HG02840 (cell line): Measurements from ENCODE around the gene PIK3CA.
"Not testable (repeated sequence)": the region's sequence is repeated elsewhere in the genome, so short reads cannot be mapped to it uniquely, and the experiment has no call there.

Experiments used
- ATAC-seq: cut with Tn5 transposase; IDR thresholded peaks from one replicate; pipeline ENCODE4 v1.9.1; 2021; ENCODE audit warnings: mild to moderate bottlenecking, moderate library complexity, moderate number of reproducible peaks; ENCODE audit not compliant: unreplicated experiment, low FRiP score

Gene PIK3CA

DNA sequence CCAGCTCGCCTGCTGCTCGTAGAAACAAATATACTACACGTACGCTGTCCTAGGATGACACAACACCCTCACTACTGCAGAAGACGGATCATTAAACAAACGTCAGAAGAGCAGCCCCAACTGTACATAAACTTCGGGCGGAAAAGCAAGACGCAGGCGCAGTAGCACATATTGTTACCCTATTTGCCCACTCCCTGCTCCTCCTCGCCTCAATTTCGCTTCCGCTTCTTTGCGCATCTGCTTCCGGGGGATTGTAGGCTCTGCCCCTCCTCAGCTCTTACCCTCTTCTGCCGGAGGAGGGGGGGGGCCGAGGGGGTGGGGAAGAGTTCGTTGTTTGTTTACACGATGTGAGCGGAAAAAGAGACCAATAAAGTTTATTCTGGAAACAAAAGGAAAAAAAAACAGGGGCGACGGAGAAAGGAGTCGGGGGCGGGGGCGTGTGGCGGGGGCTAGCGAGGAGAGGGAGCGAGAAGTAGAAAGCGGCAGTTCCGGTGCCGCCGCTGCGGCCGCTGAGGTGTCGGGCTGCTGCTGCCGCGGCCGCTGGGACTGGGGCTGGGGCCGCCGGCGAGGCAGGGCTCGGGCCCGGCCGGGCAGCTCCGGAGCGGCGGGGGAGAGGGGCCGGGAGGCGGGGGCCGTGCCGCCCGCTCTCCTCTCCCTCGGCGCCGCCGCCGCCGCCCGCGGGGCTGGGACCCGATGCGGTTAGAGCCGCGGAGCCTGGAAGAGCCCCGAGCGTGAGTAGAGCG is at the start of gene PIK3CA:
Gene PIK3CA (plus strand): TSS at position 485 of the 743 bp plus-strand sequence. CDS start 50,469 bp downstream, outside the sequence.
- peak; percentile 81 for ATAC-seq

DNA sequence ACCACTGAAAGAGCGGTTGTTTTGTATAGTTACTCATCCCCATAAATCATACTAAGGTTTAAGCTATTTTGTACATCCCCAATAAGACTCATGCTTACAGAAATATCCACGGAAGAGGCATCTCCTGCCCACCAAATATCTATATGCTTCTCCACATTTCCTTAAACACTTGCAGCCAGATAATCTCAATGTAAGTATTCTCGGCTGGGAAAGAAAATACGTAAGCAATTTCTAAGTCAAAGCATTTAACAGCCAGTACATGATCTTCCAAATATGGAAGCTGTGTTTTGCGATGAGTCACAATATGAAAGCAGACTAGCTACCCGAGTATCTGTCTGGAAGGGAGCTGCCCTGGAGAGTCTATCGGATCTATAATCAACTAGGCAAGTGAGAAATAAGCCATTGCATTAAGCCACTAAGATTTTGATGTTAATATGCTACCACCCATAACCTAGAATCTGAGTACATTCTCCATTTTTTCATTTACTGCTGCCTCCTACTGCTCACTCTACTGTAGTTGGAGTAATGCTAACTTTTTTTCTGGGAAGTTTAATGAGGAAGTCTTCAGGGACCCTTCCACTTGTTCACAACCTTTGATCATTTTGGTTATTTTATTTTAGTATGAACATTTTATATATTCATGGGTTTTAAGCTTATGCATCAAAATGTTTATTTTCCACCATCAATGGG is 49.6 kb upstream of the PIK3CA start:
- no peak for ATAC-seq

DNA sequence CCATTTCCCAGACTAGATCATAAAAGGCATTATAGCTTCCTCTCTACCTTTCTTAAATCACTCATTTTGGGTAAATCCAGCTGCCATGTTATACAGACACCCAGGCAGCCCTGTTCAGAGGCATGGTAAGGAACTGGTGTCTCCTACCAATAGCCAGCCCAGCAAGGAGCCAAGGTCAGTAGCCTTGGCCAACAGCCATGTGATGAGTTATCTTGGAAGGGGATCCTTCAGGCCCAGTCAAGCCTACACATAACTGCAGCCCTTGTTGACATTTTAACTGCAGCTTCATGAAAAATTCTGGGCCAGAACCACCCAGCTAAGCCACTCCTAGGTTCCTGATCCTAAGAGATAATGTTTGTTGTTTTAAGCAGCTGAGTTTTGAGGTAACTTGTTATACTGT is 47.5 kb upstream of the PIK3CA start:
- no peak for ATAC-seq

DNA sequence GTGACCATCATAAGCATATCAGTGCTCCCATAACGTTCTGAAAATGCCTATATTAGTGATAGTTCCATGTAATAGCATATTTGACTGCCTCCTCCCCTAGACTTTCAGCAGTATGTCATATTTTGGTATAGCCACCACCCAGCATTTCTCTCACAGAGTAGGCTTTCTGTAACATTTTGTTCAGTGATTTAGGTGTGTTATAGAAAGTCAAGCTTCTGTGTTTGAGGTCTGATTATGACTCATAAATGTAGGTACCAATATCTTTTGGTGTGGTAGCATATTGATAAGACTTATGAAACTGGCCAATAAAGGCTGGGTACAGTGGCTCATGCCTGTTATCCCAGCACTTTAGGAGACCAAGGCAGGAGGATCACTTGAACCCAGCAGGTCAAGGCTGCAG is 42.3 kb upstream of the PIK3CA start:
- no peak for ATAC-seq

DNA sequence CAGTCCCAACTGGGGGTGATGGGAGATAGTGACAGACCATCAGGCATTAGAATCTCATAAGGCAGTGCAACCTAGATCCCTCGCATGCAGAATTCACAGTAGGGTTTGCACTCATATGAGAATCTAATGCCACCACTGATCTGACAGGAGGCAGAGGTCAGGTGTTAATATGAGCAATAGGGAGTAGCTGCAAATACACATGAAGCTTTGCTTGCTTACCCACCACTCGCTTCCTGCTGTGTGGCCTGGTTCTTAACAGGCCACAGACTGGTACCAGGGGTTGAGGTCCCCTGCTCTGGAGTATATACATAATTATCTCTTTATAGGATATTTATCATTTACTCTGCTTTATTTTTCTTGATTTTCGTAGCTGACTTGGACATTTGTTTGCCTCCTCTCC is 40.5 kb upstream of the PIK3CA start:
- ATAC-seq = no peak

DNA sequence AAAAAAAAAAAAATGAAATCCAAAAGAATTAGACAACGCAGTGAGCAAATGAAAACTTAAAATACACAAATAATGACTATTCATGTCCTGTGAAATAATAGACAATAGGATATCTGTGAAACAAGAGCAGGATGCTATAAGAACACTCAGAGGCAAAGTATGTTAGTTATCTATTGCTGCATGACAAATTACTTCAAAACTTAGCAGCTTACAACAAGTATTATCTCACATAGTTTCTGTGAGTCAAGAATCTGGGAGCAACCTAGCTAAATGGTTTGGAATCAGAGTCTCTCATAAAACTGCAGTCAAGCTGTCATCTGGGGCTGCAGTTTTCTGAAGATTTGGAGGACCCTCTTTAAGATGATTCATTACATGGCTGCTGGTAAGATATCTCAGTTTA is 40.1 kb upstream of the PIK3CA start:
- no peak for ATAC-seq

DNA sequence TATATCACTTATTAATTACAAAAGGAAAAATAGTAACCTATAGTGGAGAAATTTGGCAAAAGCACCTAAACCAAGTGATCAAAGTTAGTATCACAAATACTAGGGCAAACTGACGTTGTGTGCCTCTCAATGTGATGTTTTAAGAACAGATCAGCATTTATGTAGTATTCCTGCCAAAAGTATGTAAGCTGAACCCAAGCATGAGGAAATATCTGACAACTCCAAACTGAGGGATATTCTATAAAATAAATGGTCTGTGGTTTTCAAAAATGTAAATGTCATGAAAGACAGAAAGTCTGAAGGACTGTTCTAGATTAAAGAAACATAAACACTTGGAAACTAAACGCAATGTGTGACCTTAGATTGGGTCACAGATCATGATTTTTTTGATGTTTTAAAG is 34.3 kb upstream of the PIK3CA start:
- no peak for ATAC-seq

DNA sequence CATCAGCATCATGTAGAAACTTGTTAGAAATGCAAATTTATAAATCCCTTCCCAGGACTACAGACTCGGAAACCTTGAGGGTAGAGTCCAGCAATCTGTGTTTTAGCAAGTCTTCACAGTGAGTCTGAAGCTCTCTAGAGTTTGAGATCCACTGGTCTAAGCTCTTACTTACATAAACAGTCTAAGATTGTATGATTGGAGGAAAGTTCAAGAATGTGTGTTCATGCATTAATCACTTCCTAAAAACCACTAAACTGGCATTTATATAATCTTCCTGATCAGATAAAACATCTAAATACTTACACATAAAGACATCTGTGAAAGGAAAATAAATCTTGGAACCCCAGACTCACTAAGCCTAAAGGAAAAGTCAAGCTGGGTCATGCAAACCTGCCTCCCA is 32.7 kb upstream of the PIK3CA start:
- ATAC-seq = not testable (repeated sequence)

DNA sequence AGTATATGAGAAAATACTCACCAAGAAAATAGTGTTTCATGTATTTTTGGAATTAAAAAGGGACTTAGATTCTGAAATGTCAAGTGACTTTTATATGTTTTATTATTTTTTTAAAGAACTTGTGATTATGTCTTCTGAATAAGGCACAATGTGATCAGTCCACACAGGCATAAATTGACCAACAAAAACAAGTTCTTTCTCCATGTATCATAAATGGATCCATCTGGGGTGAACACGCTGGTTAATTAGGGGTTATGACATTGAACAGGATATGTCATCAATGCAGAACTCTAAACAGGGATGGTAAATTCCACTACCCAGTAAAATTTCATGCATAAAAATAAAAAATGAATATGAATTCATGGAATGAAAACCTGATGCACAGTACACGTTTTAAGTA is 31.3 kb upstream of the PIK3CA start:
- ATAC-seq = no peak

DNA sequence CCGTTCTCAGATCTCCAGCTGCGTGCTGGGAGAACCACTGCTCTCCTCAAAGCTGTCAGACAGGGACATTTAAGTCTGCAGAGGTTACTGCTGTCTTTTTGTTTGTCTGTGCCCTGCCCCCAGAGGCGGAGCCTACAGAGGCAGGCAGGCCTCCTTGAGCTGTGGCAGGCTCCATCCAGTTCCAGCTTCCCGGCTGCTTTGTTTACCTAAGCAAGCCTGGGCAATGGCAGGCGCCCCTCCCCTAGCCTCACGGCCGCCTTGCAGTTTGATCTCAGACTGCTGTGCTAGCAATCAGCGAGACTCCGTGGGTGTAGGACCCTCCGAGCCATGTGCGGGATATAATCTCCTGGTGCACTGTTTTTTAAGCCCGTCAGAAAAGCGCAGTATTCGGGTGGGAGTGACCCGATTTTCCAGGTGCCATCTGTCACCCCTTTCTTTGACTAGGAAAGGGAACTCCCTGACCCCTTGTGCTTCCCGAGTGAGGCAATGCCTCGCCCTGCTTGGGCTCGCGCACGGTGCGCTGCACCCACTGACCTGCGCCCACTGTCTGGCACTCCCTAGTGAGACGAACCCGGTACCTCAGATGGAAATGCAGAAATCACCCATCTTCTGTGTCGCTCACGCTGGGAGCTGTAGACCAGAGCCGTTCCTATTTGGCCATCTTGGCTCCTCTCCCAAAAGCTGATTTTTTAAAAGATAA is 15.8 kb upstream of the PIK3CA start:
- ATAC-seq = not testable (repeated sequence)

DNA sequence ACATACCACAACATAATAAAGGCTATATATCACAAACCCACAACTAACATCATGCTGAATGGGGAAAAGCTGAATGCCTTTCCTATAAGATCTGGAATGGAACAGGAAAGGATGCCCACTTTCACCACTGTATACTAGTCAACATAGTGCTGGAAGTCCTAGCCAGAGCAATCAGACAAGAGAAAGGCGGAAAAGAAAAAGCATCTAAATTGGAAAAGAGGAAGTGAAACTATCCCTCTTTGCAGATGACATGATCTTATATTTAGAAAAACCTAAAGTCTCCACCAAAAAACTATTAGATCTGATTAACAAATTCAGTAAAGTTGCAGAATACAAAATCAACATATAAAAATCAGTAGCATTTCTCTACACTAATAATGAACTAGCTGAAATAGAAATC is 14.6 kb upstream of the PIK3CA start:
- ATAC-seq = no peak

DNA sequence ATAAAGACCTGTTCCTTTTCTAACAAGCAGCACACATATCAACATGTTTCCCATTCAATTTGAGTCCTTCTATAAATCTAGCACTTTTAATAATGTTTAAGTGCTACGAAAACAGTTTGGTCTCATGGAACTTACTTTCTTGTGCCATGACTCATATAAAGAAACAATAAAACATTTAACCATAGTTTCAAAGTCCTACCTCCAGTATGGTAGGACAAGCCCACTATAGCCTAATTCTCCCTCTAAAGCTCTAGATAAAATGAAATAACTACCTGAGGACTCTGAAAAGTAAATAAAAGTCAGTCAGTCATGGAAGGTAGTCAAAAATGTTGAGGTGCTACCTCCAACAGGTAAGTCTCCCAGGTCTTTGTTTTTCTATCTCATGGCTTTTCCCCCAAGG is 12.0 kb upstream of the PIK3CA start:
- no peak for ATAC-seq

DNA sequence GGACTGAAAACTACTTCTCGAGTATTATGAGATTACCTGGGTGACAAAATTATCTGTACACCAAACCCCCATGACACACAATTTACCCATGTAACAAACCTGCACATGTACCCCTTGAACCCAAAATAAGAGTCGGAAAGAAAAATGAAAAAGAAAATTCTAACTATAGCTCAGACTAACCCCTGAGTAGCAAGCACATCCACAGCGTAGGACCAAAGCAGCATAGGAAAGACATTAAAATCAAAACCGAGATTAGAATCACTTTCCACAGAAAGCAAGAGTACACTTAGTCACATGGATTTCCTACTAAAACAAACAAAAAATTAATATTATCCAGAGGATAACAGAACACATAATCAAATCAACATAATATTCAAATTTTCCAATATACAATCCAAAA is 6.3 kb upstream of the PIK3CA start:
- ATAC-seq = no peak

DNA sequence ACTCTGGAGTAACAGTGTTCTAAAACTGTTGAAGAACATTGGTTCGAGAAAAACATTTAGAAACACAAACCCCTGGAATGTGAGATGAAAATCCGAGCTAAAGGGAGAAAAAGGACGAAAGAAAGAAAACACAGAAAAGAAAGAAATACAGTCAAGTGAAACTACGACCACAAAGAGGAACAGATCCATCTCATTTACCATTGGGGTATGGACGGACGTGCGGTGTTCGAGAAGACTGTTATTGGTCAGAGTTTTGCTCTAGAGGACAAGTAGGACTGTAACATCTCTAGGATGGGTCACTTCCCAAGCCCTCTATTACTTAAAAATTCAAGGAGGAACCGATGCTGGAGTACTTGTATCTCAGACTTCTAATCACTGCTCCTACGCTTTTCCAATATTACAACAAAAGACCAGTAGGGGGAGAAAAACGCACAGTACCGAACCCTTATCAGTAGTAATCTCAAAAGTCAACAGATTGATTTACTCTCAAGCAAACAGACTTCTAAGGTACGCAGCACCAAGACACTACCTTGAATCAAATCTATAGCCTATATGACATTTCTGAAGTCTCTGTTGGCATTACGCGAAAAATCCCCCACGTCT is 1.1 kb upstream of the PIK3CA start:
- peak; percentile 13 for ATAC-seq

DNA sequence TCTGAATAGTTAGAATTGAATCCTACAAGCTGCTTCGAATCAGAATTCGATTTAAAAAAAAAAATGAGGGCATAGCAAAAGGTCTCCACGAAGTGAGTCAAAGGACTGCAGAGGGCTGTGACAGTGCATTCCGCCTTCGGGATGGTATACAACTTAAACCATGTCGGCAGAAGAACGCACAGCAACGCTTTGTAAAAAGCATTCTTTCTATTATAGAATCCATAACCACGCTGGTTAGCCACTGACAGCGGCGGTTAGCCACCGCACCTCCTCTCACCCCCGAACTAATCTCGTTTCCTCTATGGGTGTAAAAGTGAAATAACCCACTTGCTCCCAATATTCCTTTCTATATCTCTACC is 664 bp upstream of the PIK3CA start:
- ATAC-seq = peak; percentile 34

DNA sequence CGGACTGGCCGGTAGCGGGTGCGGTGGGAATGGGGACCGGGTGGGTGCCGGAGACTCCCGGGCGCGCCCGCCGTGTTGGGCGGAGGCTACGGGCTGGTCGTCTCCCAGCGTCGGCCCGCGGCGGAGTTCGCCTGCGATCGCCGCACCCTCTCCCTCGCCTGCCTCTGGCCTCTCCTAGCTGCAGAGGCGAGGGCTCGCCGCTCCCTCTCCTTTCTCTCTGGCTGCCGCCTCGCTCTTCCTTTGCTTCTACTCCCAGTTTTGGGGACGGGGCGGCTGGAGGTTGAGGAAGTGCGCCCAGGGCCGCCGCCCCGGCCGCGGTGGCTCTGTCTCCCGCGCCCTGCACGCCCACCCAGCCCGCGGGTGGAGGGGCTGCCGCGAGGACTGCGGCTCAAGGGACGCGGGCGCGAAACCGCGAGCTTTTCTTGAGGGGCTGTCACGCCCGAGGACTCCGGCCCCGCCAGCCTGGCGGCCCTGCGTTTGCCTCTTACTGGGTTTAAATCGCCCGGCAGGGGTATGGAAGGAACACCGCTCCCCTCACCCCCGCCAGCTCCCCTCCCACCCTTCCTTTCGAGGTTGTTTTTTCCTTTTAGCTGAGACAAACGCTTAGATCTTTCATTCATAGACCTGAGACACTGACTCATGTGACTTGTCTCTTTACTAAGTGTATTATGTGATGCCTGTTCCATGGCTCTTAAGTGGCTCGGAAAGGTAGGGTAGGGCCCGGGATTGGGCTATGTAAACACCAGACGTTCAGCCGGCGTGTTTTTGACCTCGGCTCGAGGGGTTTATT is 654 bp downstream of the PIK3CA start:
- ATAC-seq = peak; percentile 25

DNA sequence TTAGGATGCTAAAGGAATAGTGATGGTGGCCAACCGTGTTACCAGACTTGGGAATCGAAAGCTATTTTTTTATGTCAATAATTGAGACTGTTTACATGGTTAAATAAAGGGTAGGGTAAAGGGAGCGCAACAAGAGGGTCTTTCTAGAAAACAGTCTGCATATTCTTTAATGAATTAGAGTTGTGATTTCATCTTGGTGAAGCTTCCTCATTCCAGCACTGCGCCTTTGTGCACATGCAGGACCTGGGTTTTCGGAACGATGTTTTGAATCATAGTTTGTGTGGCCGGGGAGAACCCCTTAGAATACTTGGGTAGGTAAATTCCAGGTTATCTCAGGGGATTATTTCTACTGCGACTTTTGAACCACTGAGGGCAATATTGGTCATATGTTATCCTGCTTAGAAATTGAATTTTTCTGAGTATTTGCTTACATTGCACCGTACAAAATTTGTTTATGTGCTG is 1.3 kb downstream of the PIK3CA start:
- no peak for ATAC-seq

DNA sequence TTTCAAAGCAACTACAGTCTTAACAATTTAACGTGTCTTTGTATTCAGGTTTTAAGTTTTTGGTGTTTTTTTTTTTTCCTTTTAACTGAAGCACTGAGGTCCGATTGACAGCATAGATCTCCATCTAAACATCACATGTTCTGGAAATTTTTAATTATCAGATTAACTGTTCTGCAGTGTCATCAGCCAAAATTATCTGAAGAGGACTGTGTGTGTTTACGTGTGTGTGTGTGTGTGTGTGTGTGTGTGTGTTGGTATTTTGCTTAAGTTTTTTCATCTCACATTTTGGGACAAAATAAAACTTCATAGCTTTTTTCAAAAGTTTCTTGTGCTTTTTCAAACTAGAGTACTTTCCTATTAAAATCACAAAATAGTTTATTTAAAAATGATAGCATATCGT is 1.8 kb downstream of the PIK3CA start:
- no peak for ATAC-seq

DNA sequence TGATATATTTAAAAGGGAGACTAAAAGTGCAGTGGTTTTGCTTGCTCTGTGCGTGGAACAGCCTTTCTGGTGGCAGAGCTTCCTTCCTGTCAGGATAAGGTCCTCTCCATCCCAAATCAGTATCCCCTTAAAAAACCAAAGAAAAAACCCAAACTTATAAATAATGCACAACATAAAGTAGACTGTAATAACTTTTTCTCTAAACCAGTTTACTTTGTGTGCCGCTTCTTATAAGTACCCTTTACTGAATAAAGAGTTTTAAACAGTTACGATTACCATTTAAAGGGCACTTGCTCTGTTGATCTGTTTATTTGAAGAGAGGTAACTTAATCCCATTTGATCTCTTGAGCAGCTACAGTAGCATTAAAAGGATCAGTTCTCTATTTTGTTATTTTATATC is 2.5 kb downstream of the PIK3CA start:
- no peak for ATAC-seq

DNA sequence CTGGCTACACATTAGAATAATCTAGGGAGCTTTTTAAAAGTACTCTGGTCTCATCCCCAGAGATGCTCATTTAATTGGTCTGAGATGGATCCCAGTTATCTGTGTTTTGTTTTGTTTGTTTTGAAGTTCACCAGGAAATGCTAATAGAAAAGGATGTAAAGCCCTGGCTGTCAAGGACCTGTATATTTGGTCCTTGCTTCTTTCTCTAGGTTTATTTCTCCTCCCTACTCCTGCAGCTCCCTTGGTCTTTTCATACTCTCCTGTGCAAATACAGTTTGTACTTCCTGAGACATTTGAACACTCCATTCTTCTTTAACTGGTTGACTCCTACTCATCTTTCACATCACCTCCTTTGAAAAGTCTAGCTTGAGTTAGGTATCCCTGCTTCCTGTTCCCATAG is 3.3 kb downstream of the PIK3CA start:
- no peak for ATAC-seq
